SK-N-DZ (cell line): ENCODE data around the gene RNF223.

Source experiments
- DNase-seq: peaks from one replicate; pipeline ENCODE4 v3.0.0-alpha.2; 2015; ENCODE audit warnings: low spot score

Gene RNF223

GRCh38 chr1:1046243-1046642 lies 27.9 kb downstream of the RNF223 start:
- no peak for DNase-seq

- no peak for DNase-seq
These were observed 29.0 kb downstream of the RNF223 start for GRCh38 chr1:1045129-1045528.

- DNase-seq: no peak
These were observed 29.5 kb downstream of the RNF223 start for GRCh38 chr1:1044455-1045078.

GRCh38 chr1:1043921-1044320 lies 30.2 kb downstream of the RNF223 start:
- DNase-seq: no peak

- no peak for DNase-seq
These were observed 30.7 kb downstream of the RNF223 start for GRCh38 chr1:1043411-1043810.

GRCh38 chr1:1042835-1043234 lies 31.3 kb downstream of the RNF223 start:
- no peak for DNase-seq

- DNase-seq: no peak
These were observed 32.2 kb downstream of the RNF223 start for GRCh38 chr1:1041873-1042272.

GRCh38 chr1:1041092-1041523 lies 33.0 kb downstream of the RNF223 start:
- DNase-seq: no peak

- no peak for DNase-seq
These were observed 33.8 kb downstream of the RNF223 start for GRCh38 chr1:1040004-1040991.

- DNase-seq: no peak
These were observed 34.8 kb downstream of the RNF223 start for GRCh38 chr1:1039145-1039910.

GRCh38 chr1:1038694-1039093 lies 35.4 kb downstream of the RNF223 start:
- DNase-seq: no peak

GRCh38 chr1:1037366-1038327 lies 36.5 kb downstream of the RNF223 start:
- no peak for DNase-seq

- no peak for DNase-seq
These were observed 38.7 kb downstream of the RNF223 start for GRCh38 chr1:1035291-1035943.

- no peak for DNase-seq
These were observed 39.7 kb downstream of the RNF223 start for GRCh38 chr1:1034439-1034781.

GRCh38 chr1:1033731-1034438 lies 40.2 kb downstream of the RNF223 start:
- DNase-seq: no peak

GRCh38 chr1:1033009-1033587 lies 41.0 kb downstream of the RNF223 start:
- DNase-seq: peak; percentile 88

GRCh38 chr1:1032424-1032823 lies 41.7 kb downstream of the RNF223 start:
- peak; percentile 64 for DNase-seq

GRCh38 chr1:1031659-1032235 lies 42.4 kb downstream of the RNF223 start:
- DNase-seq: no peak
